ENCODE data around the gene NNAT. TPM values are rescaled to one million over a fixed set of nuclear protein-coding genes. Genes with fewer than 3 reads are reported as not detected.
"Not testable (repeated sequence)": the region's sequence is repeated elsewhere in the genome, so short reads cannot be mapped to it uniquely, and the experiment has no call there.

Gene NNAT
- total RNA-seq, 1 donor from 2014 or later = 0.19 TPM

DNA sequence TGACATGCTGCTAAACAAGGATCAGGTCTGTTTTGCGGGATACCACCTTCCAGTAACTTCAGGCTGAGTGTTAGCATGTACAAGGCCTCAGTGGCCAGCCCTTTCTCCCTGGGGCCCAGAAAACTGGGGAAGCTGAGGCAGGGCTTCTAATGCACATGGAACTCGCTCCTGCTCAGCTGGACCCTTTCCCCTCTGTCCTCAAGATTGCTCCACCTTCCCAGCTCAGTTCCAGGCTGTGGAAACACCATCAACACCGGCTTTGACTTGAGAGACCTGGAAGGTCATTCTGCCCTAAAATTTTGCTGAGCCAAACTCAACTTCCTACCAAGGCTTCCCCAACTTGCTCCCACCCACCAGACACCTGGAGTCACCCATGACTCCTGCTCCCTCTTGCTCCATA lies 10.8 kb downstream of the NNAT start:
- DNase-seq (ENCODE audit: missing footprints) (no peak), ATAC-seq (no peak)
- intact Hi-C loops (cut with DNase I) = loop anchor here (5.0 kb wide), 1 partner anchor 150 kb away; no protein-coding TSS in a partner anchor

DNA sequence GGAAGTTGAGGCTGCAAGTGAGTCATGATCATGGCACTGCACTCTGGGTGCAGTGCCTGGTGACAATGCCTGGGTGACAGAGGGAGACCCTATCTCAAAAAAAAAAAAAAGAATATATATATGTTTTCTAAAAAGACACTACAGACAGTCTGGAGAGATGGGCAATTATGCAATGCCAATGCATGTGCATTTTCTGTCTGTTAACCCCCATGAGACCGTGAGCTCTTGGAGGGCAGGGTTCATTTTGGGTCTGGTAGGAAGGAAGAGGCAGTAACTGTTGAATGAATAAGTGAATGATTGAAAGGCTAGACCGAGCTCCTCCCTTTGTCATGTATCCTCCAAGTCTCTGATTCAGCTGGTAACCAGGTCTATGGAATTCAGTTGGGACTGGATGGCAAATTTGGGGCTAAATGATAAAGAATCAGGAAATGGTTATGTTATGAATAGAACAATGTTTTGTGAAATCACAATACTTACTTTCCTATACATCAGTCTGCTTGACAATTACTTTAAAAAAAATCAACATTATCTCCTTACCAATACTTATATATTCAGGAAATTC lies 12.2 kb downstream of the NNAT start:
- no peak for ATAC-seq

DNA sequence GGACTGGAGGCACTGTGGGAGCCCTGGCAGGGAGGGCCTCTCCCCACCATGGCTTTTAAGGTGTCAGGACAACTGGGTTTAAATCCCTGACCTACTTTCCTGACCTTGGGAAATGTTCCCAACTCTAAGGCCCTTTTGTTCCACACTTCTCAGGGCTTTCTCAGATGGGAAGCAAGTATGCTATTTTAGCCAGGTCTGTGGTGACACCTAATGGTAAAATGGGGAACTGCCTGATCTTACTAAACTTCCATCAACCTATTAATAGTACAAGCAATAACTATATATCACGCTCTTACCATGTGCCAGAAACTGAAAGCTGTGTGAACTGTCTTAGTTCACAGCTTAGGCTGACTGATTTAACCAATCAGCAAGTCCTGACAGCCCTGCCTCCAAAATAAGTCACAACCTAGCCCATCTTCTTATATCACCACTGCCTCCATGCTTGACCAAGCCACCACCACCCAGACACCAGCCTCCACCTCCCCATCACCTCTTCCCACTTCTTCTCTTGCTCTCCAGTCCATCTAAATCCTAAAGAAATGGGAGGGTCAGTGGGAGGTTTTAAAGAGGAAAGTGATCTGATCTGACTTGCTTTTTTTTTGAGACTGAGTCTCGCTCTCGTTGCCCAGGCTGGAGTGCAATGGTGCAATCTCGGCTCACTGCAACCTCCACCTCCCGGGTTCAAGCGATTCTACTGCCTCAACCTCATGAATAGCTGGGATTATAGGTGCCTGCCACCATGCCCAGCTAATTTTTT lies 13.5 kb downstream of the NNAT start:
- DNase-seq (ENCODE audit: missing footprints) (no peak), ATAC-seq (peak; percentile 84)
- intact Hi-C loops (cut with DNase I) = loop anchor here (1.0 to 5.0 kb wide), 3 partner anchors 152 to 339 kb away; no protein-coding TSS in a partner anchor

More for the DNA sequence above, 12.2 kb downstream of the NNAT start:
- no peak for DNase-seq (ENCODE audit: missing footprints)
- intact Hi-C loops (cut with DNase I) = loop anchor here (5.0 kb wide), 1 partner anchor 151 kb away; no protein-coding TSS in a partner anchor

DNA sequence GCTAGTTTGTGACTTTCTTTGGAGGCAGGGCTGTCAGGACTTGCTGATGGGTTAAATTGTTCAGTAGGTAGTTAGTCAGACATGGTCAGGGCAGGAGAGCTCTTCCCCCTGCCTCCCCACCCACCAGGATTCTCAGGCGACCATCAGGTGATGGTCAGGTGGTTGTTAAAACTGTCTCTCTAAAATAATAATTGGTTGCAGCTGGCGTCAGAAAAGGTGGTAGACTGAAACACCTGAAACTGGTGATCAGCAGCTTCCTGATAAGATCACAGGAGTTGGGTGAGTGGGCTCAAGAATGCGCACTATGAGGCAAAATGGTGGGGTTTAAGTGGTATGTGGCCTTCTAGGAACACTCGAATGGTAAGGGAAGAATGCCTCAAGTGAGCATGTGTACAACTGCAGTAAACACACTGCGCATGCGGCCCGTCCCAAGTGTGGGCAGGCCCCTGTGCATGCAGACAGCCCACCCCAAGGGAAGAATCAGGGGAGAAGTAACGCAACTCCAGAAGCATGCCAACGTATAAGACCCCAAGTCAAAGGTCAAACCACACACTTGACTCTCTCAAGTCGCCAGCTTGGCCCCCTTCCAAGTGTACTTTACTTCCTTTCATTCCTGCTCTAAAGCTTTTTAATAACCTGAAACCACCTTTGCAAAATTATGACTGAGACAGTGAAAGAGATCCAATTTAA lies 14.5 kb downstream of the NNAT start:
- DNase-seq (ENCODE audit: missing footprints) (no peak), ATAC-seq (no peak)
- intact Hi-C loops (cut with DNase I) = no loop called here

DNA sequence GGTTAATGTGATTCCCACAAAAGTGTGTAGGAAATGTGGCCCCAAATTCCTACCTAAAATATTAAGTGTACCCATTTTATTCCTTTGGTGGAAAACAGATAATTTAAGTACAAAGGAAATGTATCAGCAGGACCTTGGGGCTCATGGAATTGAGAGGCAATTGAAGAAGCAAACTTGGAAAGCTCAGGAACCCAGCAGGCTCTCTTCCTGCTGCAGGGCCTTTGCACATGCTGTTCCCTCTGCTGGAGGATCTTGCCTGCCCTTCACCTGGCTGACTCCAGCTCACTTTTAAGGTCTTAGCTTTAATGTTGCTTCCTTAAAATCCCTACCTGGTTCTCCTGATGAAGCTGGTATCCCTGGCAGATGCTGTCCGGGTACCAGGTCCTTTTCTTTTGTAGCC lies 16.5 kb downstream of the NNAT start:
- intact Hi-C loops (cut with DNase I) = no loop called here
- DNase-seq (ENCODE audit: missing footprints) = no peak
- ATAC-seq = no peak

DNA sequence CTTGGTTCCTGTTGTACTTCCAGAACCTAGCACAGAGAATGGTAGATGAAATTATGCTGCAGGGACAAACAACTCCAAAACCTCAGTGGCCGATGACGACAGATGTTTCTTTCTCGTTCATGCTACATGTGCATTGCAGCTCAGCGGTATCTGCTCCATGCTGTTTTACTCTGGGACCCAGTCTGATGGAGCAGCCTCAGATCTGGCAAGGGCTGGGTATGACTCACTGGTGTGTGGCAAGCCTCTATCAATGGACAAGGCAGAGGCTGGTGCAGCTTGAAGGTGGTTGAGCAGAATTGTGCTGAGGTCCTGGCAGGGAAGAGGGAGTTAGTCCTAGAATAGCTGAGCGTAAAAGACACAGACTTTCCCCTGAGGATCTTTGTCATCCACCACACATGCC lies 17.0 kb downstream of the NNAT start:
- DNase-seq (ENCODE audit: missing footprints) (no peak), ATAC-seq (no peak)
- intact Hi-C loops (cut with DNase I) = no loop called here

DNA sequence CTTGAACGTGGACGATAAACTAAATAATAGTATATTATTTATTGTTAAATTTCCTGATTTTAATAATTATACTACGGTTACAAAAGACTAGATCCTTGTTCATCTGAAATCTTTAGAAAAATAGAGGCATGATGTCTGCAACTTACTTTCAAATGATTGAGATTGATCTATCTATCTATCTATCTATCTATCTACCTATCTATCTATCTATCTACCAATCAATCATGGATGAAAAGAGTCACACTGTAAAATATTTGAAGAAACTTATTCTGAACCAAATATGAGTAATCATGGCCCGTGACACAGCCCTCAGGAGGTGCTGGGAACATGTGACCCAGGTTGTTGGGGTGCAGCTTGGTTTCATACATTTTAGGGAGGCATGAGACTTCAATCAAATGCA lies 18.4 kb downstream of the NNAT start:
- ATAC-seq (no peak), DNase-seq (ENCODE audit: missing footprints) (no peak)
- intact Hi-C loops (cut with DNase I) = no loop called here

DNA sequence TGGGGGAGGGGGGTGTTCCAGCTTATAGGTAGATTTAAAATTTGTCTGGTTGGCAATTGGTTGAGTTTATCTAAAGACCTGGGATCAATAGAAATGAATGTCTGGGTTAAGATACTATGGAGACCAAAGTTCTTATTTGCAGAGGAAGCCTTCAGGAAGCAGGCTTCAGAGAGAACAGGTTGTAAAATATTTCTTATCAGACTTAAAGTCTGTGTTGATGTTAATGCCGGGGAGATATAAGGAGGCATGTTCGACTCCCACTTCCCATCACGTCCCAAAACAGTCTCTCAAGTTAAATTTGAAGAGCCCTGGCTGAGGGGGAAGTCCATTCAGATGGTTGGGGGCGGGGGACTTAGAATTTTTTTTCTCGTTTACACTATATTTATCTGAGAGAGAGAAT lies 19.0 kb downstream of the NNAT start:
- intact Hi-C loops (cut with DNase I) = no loop called here
- no peak for ATAC-seq
- DNase-seq (ENCODE audit: missing footprints) = no peak

DNA sequence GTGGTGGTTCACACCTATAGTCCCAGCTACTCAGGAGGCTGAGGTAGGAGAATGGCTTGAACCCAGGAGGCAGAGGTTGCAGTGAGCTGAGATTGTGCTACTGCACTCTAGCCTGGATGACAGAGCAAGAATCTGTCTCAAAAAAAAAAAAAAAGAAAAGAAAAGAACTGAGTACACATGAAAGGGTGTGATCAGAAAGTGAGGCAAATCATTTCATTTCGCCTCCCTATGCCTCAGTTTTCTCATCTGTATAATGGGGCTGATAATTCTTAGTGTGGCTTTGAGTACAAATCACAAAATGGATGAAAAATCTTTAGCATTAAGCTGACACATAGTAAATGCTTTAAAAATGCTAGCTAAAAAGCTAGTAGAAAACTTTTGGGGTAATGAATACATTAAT lies 19.8 kb downstream of the NNAT start:
- DNase-seq (ENCODE audit: missing footprints); ATAC-seq; intact Hi-C loops (cut with DNase I): not testable (repeated sequence)

DNA sequence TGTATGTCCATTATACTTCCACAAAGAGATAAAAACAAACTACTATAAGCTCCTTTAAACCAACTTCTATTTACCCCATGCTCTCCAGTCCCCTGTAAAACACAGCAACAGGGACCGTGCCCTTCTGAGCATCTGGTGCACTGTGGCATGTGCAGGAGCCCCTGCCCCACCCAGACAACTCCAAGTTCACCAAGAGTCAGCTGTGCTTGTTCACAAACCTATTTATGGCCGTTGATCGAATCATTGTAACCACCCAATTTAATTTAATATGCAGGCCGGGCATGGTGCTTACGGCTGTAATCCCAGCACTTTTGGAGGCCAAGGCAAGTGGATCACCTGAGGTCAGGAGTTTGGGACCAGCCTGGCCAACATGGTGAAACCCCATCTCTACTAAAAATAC lies 20.3 kb downstream of the NNAT start:
- no peak for DNase-seq (ENCODE audit: missing footprints)
- intact Hi-C loops (cut with DNase I) = no loop called here
- no peak for ATAC-seq

DNA sequence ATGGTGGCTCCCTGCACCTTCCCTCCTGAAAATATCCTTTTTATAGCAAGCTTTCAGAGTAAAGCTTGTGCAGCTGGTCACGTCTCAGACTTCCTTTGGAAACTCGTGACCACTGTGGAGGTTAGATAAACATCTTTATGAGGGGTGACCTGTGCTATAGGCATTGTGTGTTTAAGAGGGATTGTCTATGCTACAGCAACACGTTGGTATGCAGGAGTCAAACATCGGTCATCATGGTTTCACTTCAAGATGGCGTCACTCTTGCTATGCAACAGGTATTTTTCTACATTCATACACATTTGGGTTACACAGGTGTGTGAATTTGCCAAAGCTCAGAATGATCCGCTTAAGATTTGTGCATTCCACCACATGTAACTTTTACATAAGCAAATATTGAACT lies 21.2 kb downstream of the NNAT start:
- no peak for ATAC-seq
- intact Hi-C loops (cut with DNase I) = no loop called here
- no peak for DNase-seq (ENCODE audit: missing footprints)

DNA sequence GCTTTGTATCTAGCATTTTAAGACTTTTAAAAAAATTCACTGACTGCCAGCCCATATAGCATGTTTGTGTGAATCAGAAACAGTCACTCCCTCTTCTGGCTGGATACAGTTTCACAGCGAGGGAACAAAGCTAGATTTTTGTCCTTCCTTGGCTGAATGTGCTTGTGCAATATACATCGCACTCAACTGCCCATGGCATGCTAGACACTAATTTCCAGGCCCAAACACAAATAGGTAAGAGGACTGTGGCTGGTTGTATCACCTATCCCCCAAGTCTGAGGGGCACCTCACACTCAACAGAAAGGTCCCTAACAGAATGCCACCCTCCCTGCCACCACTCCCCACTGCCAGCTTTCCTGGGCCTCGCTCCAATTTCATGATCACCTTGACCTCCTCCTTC lies 22.8 kb downstream of the NNAT start:
- ATAC-seq (no peak), DNase-seq (ENCODE audit: missing footprints) (no peak)
- intact Hi-C loops (cut with DNase I) = no loop called here

DNA sequence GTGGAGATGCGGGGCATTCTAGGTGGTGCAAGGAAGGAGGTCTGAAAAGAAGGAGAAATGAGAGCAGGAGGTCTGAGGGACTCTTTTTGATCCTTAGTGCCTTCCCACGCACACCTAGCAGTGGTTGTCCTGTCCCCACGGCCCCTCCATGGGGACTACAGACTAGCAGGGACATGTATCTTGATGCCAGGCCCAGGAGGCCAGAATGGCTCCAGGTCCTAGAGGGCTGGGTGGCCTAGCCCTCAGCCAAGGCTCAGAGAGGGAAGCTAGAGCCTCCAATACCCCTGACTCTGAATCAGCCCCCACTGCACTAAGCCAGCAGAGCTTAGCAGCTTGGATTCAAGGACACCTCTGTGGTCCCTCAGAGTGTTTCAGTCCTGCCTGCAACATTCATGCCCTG lies 23.3 kb downstream of the NNAT start:
- DNase-seq (ENCODE audit: missing footprints) = no peak
- intact Hi-C loops (cut with DNase I) = no loop called here
- ATAC-seq = no peak

DNA sequence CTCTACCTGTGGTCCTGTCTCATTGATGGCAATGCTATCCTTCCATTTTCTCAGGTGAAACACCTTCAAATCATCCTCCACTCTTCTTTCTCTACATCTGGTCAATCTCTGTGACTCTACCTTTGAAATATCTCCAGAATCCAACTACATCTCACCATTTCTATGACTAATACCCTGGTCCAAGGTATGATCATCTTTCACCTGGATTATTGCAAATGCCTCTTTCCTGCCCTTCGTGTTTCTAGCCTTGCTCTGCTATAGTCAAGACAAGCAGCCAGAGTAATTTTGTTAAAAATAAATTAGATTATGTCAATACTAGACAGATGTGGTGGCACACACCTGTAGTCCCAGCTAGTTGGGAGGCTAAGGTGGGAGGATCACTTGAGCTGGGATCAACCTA lies 24.5 kb downstream of the NNAT start:
- intact Hi-C loops (cut with DNase I) = no loop called here
- no peak for DNase-seq (ENCODE audit: missing footprints)
- no peak for ATAC-seq

DNA sequence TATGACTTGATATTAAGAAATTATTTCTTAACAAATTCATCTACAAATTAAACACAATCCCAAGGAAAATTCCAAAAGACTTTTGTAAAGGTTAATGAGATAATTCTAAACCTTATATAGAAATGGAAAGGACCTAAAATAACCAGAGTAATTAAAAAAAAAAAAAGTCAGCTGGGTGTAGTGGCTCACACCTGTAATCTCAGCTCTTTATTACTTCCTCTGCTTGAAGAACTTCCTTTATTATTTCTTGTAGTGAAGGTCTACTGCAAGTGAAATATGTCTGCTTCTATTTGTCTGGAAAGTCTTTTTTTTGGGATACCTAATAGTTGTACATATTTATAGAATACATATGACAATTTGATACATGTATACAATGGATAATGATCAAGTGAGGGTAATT lies 26.9 kb downstream of the NNAT start:
- ATAC-seq = no peak
- DNase-seq (ENCODE audit: missing footprints) = no peak
- intact Hi-C loops (cut with DNase I) = no loop called here

DNA sequence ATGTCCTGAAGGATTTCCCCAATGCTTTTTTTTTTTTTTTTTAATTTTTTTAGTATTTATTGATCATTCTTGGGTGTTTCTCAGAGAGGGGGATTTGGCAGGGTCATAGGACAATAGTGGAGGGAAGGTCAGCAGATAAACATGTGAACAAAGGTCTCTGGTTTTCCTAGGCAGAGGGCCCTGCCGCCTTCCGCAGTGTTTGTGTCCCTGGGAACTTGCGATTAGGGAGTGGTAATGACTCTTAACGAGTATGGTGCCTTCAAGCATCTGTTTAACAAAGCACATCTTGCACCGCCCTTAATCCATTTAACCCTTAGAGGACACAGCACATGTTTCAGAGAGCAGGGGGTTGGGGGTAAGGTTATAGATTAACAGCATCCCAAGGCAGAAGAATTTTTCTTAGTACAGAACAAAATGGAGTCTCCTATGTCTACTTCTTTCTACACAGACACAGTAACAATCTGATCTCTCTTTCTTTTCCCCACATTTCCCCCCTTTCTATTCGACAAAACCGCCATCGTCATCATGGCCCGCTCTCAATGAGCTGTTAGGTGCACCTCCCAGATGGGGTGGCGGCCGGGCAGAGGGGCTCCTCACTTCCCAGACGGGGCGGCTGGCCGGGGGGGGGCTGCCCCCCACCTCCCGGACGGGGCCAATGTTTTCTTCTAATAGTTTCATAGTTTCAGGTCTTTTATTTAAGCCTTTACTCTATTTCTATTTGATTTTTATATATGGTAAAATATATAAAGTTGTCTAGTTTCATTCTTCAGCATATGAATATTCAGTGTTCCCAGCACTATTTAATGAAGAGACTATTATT lies 29.3 kb downstream of the NNAT start:
- DNase-seq (ENCODE audit: missing footprints); intact Hi-C loops (cut with DNase I); ATAC-seq: not testable (repeated sequence)

DNA sequence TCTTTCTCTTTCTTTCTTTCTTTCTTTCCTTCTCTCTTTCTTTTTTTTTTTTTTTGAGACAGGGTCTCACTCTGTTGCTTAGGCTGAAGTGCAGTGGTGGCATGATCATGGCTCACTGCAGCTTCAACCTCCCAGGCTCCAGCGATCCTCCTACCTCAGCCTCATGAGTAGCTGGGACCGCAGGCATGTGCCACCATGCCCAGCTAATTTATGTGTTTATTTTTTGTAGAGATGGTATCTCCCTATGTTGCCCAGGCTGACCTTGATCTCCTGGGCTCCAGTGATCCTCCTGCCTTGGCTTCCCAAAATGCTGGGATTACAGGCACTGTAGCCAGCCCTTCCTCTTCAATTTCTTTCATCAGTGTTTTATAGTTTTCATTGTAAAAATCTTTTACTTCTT lies 30.6 kb downstream of the NNAT start:
- intact Hi-C loops (cut with DNase I); ATAC-seq; DNase-seq (ENCODE audit: missing footprints): not testable (repeated sequence)

DNA sequence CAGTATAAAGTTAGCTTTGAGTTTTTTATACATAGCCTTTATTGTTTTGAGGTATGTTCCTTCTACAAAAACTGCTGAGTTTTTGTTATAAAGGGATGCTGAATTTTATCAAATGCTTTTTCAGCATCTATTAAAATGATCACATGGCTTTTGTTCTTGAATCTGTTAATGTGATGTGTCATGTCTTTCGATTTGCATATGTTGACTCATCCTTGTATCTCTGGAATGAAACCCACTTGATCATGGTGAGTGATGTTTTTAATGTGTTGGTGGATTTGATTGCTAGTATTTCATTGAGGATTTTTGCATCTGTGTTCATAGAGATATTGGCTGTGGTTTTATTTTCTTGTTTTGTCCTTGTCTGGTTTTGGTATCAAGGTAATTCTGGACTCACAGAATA lies 31.4 kb downstream of the NNAT start:
- ATAC-seq (no peak), DNase-seq (ENCODE audit: missing footprints) (no peak)
- intact Hi-C loops (cut with DNase I) = no loop called here

DNA sequence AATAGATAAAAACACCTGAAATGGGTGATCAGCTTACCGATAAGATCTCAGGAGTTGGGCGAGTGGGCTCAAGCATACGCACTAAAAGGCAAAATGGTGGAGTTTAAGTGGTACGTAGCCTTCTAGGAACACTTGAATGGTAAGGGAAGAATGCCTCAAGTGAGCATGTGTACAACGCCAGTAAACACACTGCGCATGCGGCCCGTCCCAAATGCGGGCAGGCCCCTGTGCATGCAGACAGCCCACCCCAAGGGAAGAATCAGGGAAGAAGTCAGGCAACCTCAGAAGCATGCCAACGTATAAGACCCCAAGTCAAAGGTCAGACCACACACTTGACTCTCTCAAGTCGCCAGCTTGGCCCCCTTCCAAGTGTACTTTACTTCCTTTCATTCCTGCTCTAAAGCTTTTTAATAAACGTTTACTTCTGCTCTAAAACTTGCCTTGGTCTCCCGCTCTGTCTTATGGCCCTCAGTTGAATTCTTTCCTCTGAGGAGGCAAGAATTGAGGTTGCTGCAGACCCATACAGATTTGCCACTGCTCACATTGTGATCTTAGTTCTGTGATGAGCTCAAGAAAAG lies 33.8 kb downstream of the NNAT start:
- ATAC-seq; DNase-seq (ENCODE audit: missing footprints); intact Hi-C loops (cut with DNase I): not testable (repeated sequence)
